Omental fat pad (tissue), 4 donors: ENCODE measurements around the gene VWF. TPM values are rescaled to one million over a fixed set of nuclear protein-coding genes. Genes with fewer than 3 reads are reported as not detected.
A peak's percentile ranks its signal among the peaks of the same experiment; 100 is the strongest.
"Not testable (repeated sequence)": the region's sequence is repeated elsewhere in the genome, so short reads cannot be mapped to it uniquely, and the experiment has no call there.

ENCODE experiments used
- ATAC-seq: fragments of 150-250 bp; one replicate; pipeline ENCODE4 v1.9.1; 2016; ENCODE audit warnings: mild to moderate bottlenecking, moderate library complexity; ENCODE audit not compliant: low FRiP score
- DNase-seq: peaks from one replicate; pipeline ENCODE4 v3.0.0-alpha.2; 2019; ENCODE audit warnings: low spot score
- CTCF ChIP-seq, 3 donors: fragments of 450-650 bp; IDR thresholded peaks; one replicate each; pipeline ENCODE4 v1.5.1; 2016 to 2017; ENCODE audit warnings: antibody characterized with exemption in 3 of 3, mild to moderate bottlenecking in 3 of 3, moderate library complexity in 2 of 3
- total RNA-seq, 4 donors: library from RNA; depleted of rRNA; stranded (reverse); fragments of >200 nt; gene quantifications; one replicate each; pipeline ENCODE4 v1.1.0, GENCODE V29; 2016

VWF gene
- total RNA-seq, 4 donors from 2014 or later: 78.4 to 1,203 (median 422) TPM

DNA sequence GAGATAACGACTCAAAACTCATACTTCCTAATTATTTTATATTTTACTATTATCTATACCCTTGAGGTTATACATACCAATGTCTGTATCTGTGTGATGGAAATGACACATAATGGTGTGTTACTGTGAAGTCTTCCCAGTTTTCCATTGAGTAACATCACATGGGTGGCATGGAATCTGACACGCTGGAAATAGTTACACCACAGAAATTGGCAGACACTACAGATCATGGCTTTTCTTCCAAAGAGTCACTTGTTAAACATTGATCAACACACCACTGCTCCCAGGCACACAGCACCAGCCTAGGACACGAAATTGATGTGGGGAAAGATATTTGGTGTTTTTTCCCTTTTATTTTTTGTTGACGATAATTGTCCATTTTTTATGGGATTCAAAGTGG is 33.0 kb upstream of the VWF start:
- ATAC-seq (no peak), DNase-seq (no peak)
- TF ChIP-seq CTCF (IDR thresholded peaks at IDR 0.05): no peak

DNA sequence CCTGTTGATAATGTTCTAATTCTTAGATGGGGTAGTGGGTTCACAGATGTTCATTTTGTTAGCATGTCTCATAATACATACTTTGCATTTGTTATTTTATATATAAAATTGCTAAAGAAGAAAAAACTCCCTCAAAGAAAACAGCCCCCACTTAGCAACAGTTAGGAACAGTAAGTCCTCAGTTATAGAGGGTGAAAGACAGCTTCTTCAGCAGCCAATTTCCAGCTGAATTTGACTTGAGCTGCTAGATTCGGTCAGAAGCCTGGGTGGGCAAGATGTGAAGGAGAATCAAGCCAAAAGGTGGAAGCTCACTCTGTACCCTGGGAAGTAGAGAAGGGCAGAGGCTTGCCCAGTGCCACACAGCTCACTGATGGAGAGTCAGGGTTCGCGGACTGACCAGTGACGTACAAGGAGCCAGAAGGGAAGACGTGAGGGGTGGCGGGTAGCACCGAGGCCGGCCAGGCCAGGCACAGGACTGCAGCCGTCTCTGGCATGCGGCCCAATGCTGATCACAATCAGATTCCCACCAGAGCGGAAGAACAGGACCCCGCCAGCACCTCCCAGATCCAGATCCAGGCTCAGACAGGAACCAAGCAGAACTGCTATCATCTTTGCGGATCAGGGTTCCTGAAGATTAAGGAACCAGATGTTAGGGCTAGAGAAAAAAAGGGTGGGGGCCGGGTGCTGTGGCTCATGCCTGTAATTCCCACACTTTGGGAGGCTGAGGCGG is 30.4 kb upstream of the VWF start:
- no peak for TF ChIP-seq CTCF (IDR thresholded peaks at IDR 0.05)
- DNase-seq (no peak), ATAC-seq (peak; percentile 54)

- not testable (repeated sequence) for ATAC-seq, DNase-seq
These were observed 24.3 kb upstream of the VWF start for GRCh38 chr12:6148722-6149121.

DNA sequence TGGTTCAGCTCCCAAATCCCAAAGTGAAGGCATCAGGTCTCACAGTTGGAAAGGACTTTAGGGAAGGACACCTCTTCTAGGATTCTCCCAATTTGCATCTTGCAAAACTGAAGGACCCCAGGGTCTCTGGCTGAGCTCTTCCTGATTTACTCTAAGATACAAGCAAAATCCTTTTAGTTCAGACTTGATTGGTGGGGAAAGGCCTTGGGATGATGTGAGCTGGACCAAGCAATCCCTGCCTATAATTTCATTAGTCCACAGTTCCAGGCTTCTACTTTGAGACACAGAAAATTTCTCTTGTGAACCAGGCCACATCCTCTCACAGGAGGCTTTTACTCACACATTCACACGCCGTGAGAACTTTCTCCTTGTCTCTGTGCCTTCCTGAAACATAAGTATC is 23.6 kb upstream of the VWF start:
- no peak for TF ChIP-seq CTCF (IDR thresholded peaks at IDR 0.05)
- ATAC-seq: no peak
- no peak for DNase-seq

DNA sequence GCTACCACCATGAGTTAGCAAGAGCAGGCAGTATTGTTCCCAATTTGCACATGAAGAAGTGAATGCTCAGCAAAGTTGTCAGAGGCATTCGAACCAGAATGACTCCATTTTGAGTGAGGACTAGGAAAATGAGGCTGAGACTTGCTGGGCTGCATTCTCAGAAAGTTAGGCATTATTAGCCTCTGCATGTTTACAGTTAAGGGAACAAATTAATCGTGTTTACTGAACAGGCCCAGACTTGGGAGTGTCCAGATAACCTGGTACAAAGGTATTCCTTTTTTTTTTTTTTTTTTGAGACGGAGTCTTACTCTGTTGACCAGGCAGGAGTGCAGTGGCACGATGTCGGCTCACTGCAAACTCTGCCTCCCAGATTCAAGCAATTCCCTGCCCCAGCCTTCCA is 22.5 kb upstream of the VWF start:
- no peak for ATAC-seq
- no peak for DNase-seq
- TF ChIP-seq CTCF (IDR thresholded peaks at IDR 0.05): no peak

GRCh38 chr12:6146509-6146908 is 22.0 kb upstream of the VWF start:
- ATAC-seq: no peak

GRCh38 chr12:6145564-6145963 is 21.1 kb upstream of the VWF start:
- ATAC-seq: no peak
- no peak for TF ChIP-seq CTCF (IDR thresholded peaks at IDR 0.05)

More at GRCh38 chr12:6146509-6146908, 22.0 kb upstream of the VWF start:
- TF ChIP-seq CTCF (IDR thresholded peaks at IDR 0.05): no peak
- DNase-seq: no peak

More at GRCh38 chr12:6145564-6145963, 21.1 kb upstream of the VWF start:
- no peak for DNase-seq
